IPS-18a (cell line): ENCODE data around the gene IGSF11.
"Not testable (repeated sequence)": the region's sequence is repeated elsewhere in the genome, so short reads cannot be mapped to it uniquely, and the experiment has no call there.

Experiments used
- H3K27ac ChIP-seq: one replicate; pipeline ENCODE4 v1.5.1; 2013; ENCODE audit warnings: low read length
- H3K27me3 ChIP-seq: one replicate; pipeline ENCODE4 v1.6.1; 2013; ENCODE audit warnings: mild to moderate bottlenecking, low read length; ENCODE audit not compliant: control insufficient read depth, insufficient read depth
- H3K36me3 ChIP-seq: one replicate; pipeline ENCODE4 v1.6.1; 2013; ENCODE audit warnings: low read depth, low read length; ENCODE audit not compliant: control insufficient read depth
- H3K4me1 ChIP-seq: one replicate; pipeline ENCODE4 v1.6.1; 2013; ENCODE audit warnings: low read depth, low read length; ENCODE audit not compliant: control insufficient read depth
- H3K4me3 ChIP-seq: one replicate; pipeline ENCODE4 v1.5.1; 2013; ENCODE audit warnings: low read length
- H3K9ac ChIP-seq: one replicate; pipeline ENCODE4 v1.6.1; 2013; ENCODE audit warnings: mild to moderate bottlenecking, low read length, moderate library complexity
- H3K9me3 ChIP-seq: one replicate; pipeline ENCODE4 v1.6.1; 2013; ENCODE audit warnings: low read depth, low read length; ENCODE audit not compliant: control insufficient read depth

Gene IGSF11

GRCh38 chr3:119034256-119035013, at the start of gene IGSF11:
Gene IGSF11 (minus strand): TSS chr3:119034846. CDS start chr3:119034582, 264 bp downstream.
- Histone ChIP-seq H3K4me3 (peak within 1 kb of the TSS; percentile 80), H3K27ac (no peak within 1 kb of the TSS), H3K4me1 (peaks cover 15% of the 10 kb centered on the region), H3K9ac (peak within 1 kb of the TSS; percentile 38), H3K27me3 (peaks cover 35% of the 10 kb centered on the region), H3K36me3 (no peaks in the 10 kb centered on the region), H3K9me3 (no peaks in the 10 kb centered on the region)

GRCh38 chr3:119080364-119080763, 45.7 kb upstream of the IGSF11 start:
- Histone ChIP-seq H3K9me3 (no peaks in the 10 kb centered on the region), H3K27me3 (no peaks in the 10 kb centered on the region), H3K4me1 (no peaks in the 10 kb centered on the region), H3K9ac (no peak overlapping the region), H3K4me3 (no peak overlapping the region), H3K27ac (no peak overlapping the region), H3K36me3 (no peaks in the 10 kb centered on the region)

- H3K9me3 ChIP-seq = no peaks in the 10 kb centered on the region
- H3K36me3 ChIP-seq = no peaks in the 10 kb centered on the region
- no peak overlapping the region for H3K27ac ChIP-seq
- H3K27me3 ChIP-seq = no peaks in the 10 kb centered on the region
- no peak overlapping the region for H3K4me3 ChIP-seq
- H3K4me1 ChIP-seq = no peaks in the 10 kb centered on the region
- H3K9ac ChIP-seq = no peak overlapping the region
Measured at GRCh38 chr3:119073258-119074001, 38.8 kb upstream of the IGSF11 start.

- not testable (repeated sequence) for H3K9ac ChIP-seq, H3K27ac ChIP-seq, H3K27me3 ChIP-seq, H3K4me3 ChIP-seq, H3K9me3 ChIP-seq, H3K36me3 ChIP-seq, H3K4me1 ChIP-seq
Measured at GRCh38 chr3:119072451-119072850, 37.8 kb upstream of the IGSF11 start.

- H3K9me3 ChIP-seq = no peaks in the 10 kb centered on the region
- H3K27ac ChIP-seq = no peak overlapping the region
- no peak overlapping the region for H3K4me3 ChIP-seq
- H3K36me3 ChIP-seq = no peaks in the 10 kb centered on the region
- H3K27me3 ChIP-seq = no peaks in the 10 kb centered on the region
- H3K9ac ChIP-seq = no peak overlapping the region
- no peaks in the 10 kb centered on the region for H3K4me1 ChIP-seq
Measured at GRCh38 chr3:119069725-119070124, 35.1 kb upstream of the IGSF11 start.

- Histone ChIP-seq H3K27me3 (no peaks in the 10 kb centered on the region), H3K36me3 (no peaks in the 10 kb centered on the region), H3K4me1 (no peaks in the 10 kb centered on the region), H3K27ac (no peak overlapping the region), H3K4me3 (no peak overlapping the region), H3K9ac (no peak overlapping the region), H3K9me3 (no peaks in the 10 kb centered on the region)
Measured at GRCh38 chr3:119063471-119063870, 28.8 kb upstream of the IGSF11 start.

GRCh38 chr3:119062892-119063291, 28.2 kb upstream of the IGSF11 start:
- Histone ChIP-seq H3K9ac (no peak overlapping the region), H3K27me3 (no peaks in the 10 kb centered on the region), H3K9me3 (no peaks in the 10 kb centered on the region), H3K36me3 (no peaks in the 10 kb centered on the region), H3K4me3 (no peak overlapping the region), H3K4me1 (no peaks in the 10 kb centered on the region), H3K27ac (no peak overlapping the region)

GRCh38 chr3:119044593-119044992, 9.9 kb upstream of the IGSF11 start:
- H3K4me3 ChIP-seq = peak overlapping the region; percentile 14

GRCh38 chr3:119042162-119042561, 7.5 kb upstream of the IGSF11 start:
- no peak overlapping the region for H3K9ac ChIP-seq
- peaks cover 2% of the 10 kb centered on the region for H3K4me1 ChIP-seq
- H3K36me3 ChIP-seq = no peaks in the 10 kb centered on the region
- peaks cover 3% of the 10 kb centered on the region for H3K9me3 ChIP-seq
- no peak overlapping the region for H3K4me3 ChIP-seq
- no peaks in the 10 kb centered on the region for H3K27me3 ChIP-seq
- H3K27ac ChIP-seq = no peak overlapping the region

More at GRCh38 chr3:119044593-119044992, 9.9 kb upstream of the IGSF11 start:
- Histone ChIP-seq H3K9me3 (peaks cover 3% of the 10 kb centered on the region), H3K9ac (no peak overlapping the region), H3K27me3 (no peaks in the 10 kb centered on the region), H3K27ac (no peak overlapping the region), H3K4me1 (no peaks in the 10 kb centered on the region), H3K36me3 (no peaks in the 10 kb centered on the region)

- no peak overlapping the region for H3K27ac ChIP-seq
- peaks cover 35% of the 10 kb centered on the region for H3K27me3 ChIP-seq
- peaks cover 15% of the 10 kb centered on the region for H3K4me1 ChIP-seq
- peak overlapping the region; percentile 80 for H3K4me3 ChIP-seq
- H3K9ac ChIP-seq = no peak overlapping the region
- no peaks in the 10 kb centered on the region for H3K9me3 ChIP-seq
- H3K36me3 ChIP-seq = no peaks in the 10 kb centered on the region
Measured at GRCh38 chr3:119035014-119035346, 334 bp upstream of the IGSF11 start.

GRCh38 chr3:119033393-119034255, 1.0 kb downstream of the IGSF11 start:
- H3K9ac ChIP-seq = no peak overlapping the region
- peaks cover 15% of the 10 kb centered on the region for H3K4me1 ChIP-seq
- H3K27me3 ChIP-seq = peaks cover 35% of the 10 kb centered on the region
- no peaks in the 10 kb centered on the region for H3K9me3 ChIP-seq
- peak overlapping the region; percentile 80 for H3K4me3 ChIP-seq
- H3K27ac ChIP-seq = no peak overlapping the region
- H3K36me3 ChIP-seq = no peaks in the 10 kb centered on the region
